Neutrophil (primary cell): Measurements from ENCODE around the gene ITGA4.

Experiments used
- H3K27ac ChIP-seq: fragments of 200-600 bp; sonication (generic); 2 replicates; pipeline ENCODE4 v1.5.1; 2016; ENCODE audit warnings: mild to moderate bottlenecking, moderate library complexity
- H3K27me3 ChIP-seq: fragments of 200-600 bp; sonication (generic); 2 replicates; pipeline ENCODE4 v1.6.0; 2016; ENCODE audit warnings: mild to moderate bottlenecking
- H3K36me3 ChIP-seq: fragments of 200-600 bp; sonication (generic); 2 replicates; pipeline ENCODE4 v1.5.1; 2017
- H3K4me1 ChIP-seq, 2 experiments: fragments of 200-600 bp in 1 of 2; sonication (generic) in 1 of 2; 1 replicate in 1 of 2; 2 replicates in 1 of 2; pipeline versions ENCODE4 v1.5.1 to v1.6.1; 2013 to 2016; ENCODE audit warnings: low read depth in 1 of 2, low read length in 1 of 2, mild to moderate bottlenecking in 1 of 2, moderate library complexity in 1 of 2; ENCODE audit not compliant: control insufficient read depth in 1 of 2, insufficient read depth in 1 of 2
- H3K4me3 ChIP-seq, 2 experiments: fragments of 200-600 bp in 1 of 2; sonication (generic) in 1 of 2; 1 replicate in 1 of 2; 2 replicates in 1 of 2; pipeline ENCODE4 v1.5.1; 2013 to 2016; ENCODE audit warnings: low read depth in 1 of 2, low read length in 1 of 2, mild to moderate bottlenecking in 1 of 2, moderate library complexity in 1 of 2
- H3K9me3 ChIP-seq: fragments of 200-600 bp; sonication (generic); 2 replicates; pipeline ENCODE4 v1.5.1; 2016
- TF ChIP-seq, protein P1 (sequence below): fragments of 200-600 bp; sonication (generic); IDR thresholded peaks from 2 replicates; pipeline ENCODE4 v1.5.1; 2016; ENCODE audit warnings: antibody characterized with exemption

The ITGA4 gene

DNA sequence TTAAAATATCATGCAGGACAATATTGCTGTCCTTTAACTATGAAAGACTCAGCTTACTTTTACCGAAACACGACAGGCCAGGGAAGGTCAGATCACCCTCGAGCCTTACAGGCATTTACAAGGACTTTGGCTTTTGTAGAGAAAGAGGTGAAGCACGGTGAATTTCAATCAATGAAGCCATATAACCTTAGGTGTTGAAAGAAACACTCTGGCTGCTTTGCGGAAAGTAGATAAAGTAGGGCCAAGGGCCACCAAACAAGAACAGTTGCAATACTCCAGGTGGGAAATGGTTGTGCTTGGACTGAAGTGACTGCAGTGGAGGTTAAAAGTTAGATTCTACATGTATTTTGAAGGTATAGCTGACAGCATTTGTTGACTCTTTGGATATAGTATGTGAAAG lies 119.2 kb downstream of the ITGA4 start:
- Histone ChIP-seq H3K36me3 (no peaks in the 10 kb centered on the region), H3K27me3 (no peaks in the 10 kb centered on the region), H3K9me3 (no peaks in the 10 kb centered on the region), H3K4me1 (peaks cover 0 to 8% of the 10 kb centered on the region in 2 experiments), H3K4me3 (no peak overlapping the region), H3K27ac (no peak overlapping the region)
- TF ChIP-seq, protein P1, sequence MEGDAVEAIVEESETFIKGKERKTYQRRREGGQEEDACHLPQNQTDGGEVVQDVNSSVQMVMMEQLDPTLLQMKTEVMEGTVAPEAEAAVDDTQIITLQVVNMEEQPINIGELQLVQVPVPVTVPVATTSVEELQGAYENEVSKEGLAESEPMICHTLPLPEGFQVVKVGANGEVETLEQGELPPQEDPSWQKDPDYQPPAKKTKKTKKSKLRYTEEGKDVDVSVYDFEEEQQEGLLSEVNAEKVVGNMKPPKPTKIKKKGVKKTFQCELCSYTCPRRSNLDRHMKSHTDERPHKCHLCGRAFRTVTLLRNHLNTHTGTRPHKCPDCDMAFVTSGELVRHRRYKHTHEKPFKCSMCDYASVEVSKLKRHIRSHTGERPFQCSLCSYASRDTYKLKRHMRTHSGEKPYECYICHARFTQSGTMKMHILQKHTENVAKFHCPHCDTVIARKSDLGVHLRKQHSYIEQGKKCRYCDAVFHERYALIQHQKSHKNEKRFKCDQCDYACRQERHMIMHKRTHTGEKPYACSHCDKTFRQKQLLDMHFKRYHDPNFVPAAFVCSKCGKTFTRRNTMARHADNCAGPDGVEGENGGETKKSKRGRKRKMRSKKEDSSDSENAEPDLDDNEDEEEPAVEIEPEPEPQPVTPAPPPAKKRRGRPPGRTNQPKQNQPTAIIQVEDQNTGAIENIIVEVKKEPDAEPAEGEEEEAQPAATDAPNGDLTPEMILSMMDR: no peak

DNA sequence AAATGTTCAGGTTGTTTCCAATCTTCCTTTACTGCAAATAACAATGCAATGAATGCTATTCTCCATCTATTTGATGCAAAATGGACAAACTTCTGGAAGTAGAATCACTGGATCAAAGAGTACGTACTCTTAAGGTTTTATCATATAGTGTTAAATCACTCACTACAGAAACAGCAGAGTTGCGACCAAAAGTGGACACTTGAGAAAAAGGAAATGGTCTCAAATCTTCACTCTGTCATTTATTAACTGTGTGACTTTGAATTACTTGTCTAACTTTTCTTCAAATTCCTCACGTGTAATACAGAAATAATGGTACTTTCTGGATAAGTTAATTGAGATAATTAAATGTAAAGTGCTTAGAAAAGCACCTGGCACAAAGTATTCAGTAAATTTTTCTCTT lies 121.6 kb downstream of the ITGA4 start:
- no peak overlapping the region for H3K27ac ChIP-seq
- no peak overlapping the region for H3K4me3 ChIP-seq
- no peaks in the 10 kb centered on the region for H3K27me3 ChIP-seq
- no peaks in the 10 kb centered on the region for H3K9me3 ChIP-seq
- TF ChIP-seq, protein P1: no peak
- no peaks in the 10 kb centered on the region for H3K36me3 ChIP-seq
- H3K4me1 ChIP-seq: peaks cover 0 to 8% of the 10 kb centered on the region in 2 experiments

DNA sequence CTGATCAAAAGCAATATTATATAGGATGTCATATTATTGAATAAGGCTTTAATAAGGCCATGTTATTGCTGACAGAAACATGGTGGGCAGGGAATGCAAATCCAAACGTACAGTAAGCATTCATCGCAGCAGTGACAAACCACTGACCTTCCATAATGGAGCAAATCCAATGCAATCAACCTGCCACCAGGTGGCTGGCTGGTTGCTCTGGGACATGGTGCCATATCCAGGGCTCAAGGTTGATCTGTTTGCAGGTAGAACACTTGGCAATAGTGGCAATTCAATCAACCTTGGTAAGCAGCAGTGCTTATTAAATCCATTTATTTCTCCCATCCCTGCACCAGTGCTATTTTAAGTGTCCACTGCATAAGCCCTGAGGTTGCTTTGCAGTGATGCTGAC lies 124.3 kb downstream of the ITGA4 start:
- no peak overlapping the region for H3K4me3 ChIP-seq
- no peak overlapping the region for H3K27ac ChIP-seq
- TF ChIP-seq, protein P1: no peak
- no peaks in the 10 kb centered on the region for H3K9me3 ChIP-seq
- H3K36me3 ChIP-seq: no peaks in the 10 kb centered on the region
- H3K4me1 ChIP-seq: no peaks in the 10 kb centered on the region
- peaks cover 4% of the 10 kb centered on the region for H3K27me3 ChIP-seq

- Histone ChIP-seq H3K4me1 (no peaks in the 10 kb centered on the region), H3K9me3 (no peaks in the 10 kb centered on the region), H3K36me3 (no peaks in the 10 kb centered on the region), H3K27me3 (peaks cover 5% of the 10 kb centered on the region), H3K4me3 (no peak overlapping the region), H3K27ac (no peak overlapping the region)
- TF ChIP-seq, protein P1: no peak
Observed at GRCh38 chr2:181585732-181586131, 128.5 kb downstream of the ITGA4 start.
